ENCODE data around the gene DCC. TPM values are rescaled to one million over a fixed set of nuclear protein-coding genes. Genes with fewer than 3 reads are reported as not detected.

DCC gene
- total RNA-seq, 2 donors from 2014 or later, result not detected

GRCh38 chr18:52376104-52376503 lies 36.1 kb downstream of the DCC start:
- no peaks in the 10 kb centered on the region for H3K27me3 Mint-ChIP-seq
- H3K9me3 Mint-ChIP-seq, result no peaks in the 10 kb centered on the region
- no peak overlapping the region for H3K4me3 Mint-ChIP-seq
- H3K4me1 Mint-ChIP-seq, result no peaks in the 10 kb centered on the region
- no peaks in the 10 kb centered on the region for H3K36me3 Mint-ChIP-seq (ENCODE audit: low read depth)
- no peak overlapping the region for H3K27ac Mint-ChIP-seq
- no peak for ATAC-seq (replicated peaks)

- Mint-ChIP-seq H3K27ac (no peak overlapping the region), H3K4me1 (no peaks in the 10 kb centered on the region), H3K9me3 (no peaks in the 10 kb centered on the region), H3K4me3 (no peak overlapping the region), H3K36me3 (ENCODE audit: low read depth) (no peaks in the 10 kb centered on the region), H3K27me3 (no peaks in the 10 kb centered on the region)
- ATAC-seq (replicated peaks), result no peak
Measured at GRCh38 chr18:52377094-52377493, 37.1 kb downstream of the DCC start.

- no peaks in the 10 kb centered on the region for H3K36me3 Mint-ChIP-seq (ENCODE audit: low read depth)
Measured at GRCh38 chr18:52386306-52386705, 46.3 kb downstream of the DCC start.

GRCh38 chr18:52387175-52387574 lies 47.2 kb downstream of the DCC start:
- H3K4me1 Mint-ChIP-seq, result no peaks in the 10 kb centered on the region
- H3K36me3 Mint-ChIP-seq (ENCODE audit: low read depth), result no peaks in the 10 kb centered on the region
- H3K9me3 Mint-ChIP-seq, result peaks cover 8% of the 10 kb centered on the region
- no peak overlapping the region for H3K4me3 Mint-ChIP-seq
- H3K27me3 Mint-ChIP-seq, result no peaks in the 10 kb centered on the region
- H3K27ac Mint-ChIP-seq, result no peak overlapping the region
- no peak for ATAC-seq (replicated peaks)

More at GRCh38 chr18:52386306-52386705, 46.3 kb downstream of the DCC start:
- Mint-ChIP-seq H3K4me1 (no peaks in the 10 kb centered on the region), H3K27ac (no peak overlapping the region), H3K9me3 (peaks cover 7% of the 10 kb centered on the region), H3K27me3 (no peaks in the 10 kb centered on the region), H3K4me3 (no peak overlapping the region)
- ATAC-seq (replicated peaks), result no peak

- Mint-ChIP-seq H3K27ac (no peak overlapping the region), H3K9me3 (peaks cover 15% of the 10 kb centered on the region), H3K36me3 (ENCODE audit: low read depth) (no peaks in the 10 kb centered on the region), H3K4me3 (no peak overlapping the region), H3K4me1 (no peaks in the 10 kb centered on the region), H3K27me3 (no peaks in the 10 kb centered on the region)
- no peak for ATAC-seq (replicated peaks)
Measured at GRCh38 chr18:52391810-52392559, 52.0 kb downstream of the DCC start.

- Mint-ChIP-seq H3K27ac (no peak overlapping the region), H3K4me3 (no peak overlapping the region), H3K4me1 (no peaks in the 10 kb centered on the region), H3K27me3 (no peaks in the 10 kb centered on the region), H3K36me3 (ENCODE audit: low read depth) (no peaks in the 10 kb centered on the region), H3K9me3 (peaks cover 12% of the 10 kb centered on the region)
- ATAC-seq (replicated peaks), result no peak
Measured at GRCh38 chr18:52394602-52395001, 54.6 kb downstream of the DCC start.

GRCh38 chr18:52395146-52395852 lies 55.3 kb downstream of the DCC start:
- Mint-ChIP-seq H3K4me1 (no peaks in the 10 kb centered on the region), H3K27ac (no peak overlapping the region), H3K4me3 (no peak overlapping the region), H3K36me3 (ENCODE audit: low read depth) (no peaks in the 10 kb centered on the region), H3K9me3 (peaks cover 12% of the 10 kb centered on the region), H3K27me3 (no peaks in the 10 kb centered on the region)
- no peak for ATAC-seq (replicated peaks)

- ATAC-seq (replicated peaks), result no peak
- H3K4me1 Mint-ChIP-seq, result no peaks in the 10 kb centered on the region
- peaks cover 4% of the 10 kb centered on the region for H3K9me3 Mint-ChIP-seq
- no peak overlapping the region for H3K4me3 Mint-ChIP-seq
- H3K27ac Mint-ChIP-seq, result no peak overlapping the region
- H3K36me3 Mint-ChIP-seq (ENCODE audit: low read depth), result no peaks in the 10 kb centered on the region
- H3K27me3 Mint-ChIP-seq, result no peaks in the 10 kb centered on the region
Measured at GRCh38 chr18:52401236-52401635, 61.2 kb downstream of the DCC start.

- Mint-ChIP-seq H3K9me3 (peaks cover 8% of the 10 kb centered on the region), H3K27me3 (no peaks in the 10 kb centered on the region), H3K27ac (no peak overlapping the region), H3K4me3 (no peak overlapping the region), H3K4me1 (no peaks in the 10 kb centered on the region), H3K36me3 (ENCODE audit: low read depth) (no peaks in the 10 kb centered on the region)
- no peak for ATAC-seq (replicated peaks)
Measured at GRCh38 chr18:52402814-52403213, 62.8 kb downstream of the DCC start.

- no peak overlapping the region for H3K27ac Mint-ChIP-seq
- ATAC-seq (replicated peaks), result no peak
Measured at GRCh38 chr18:52403291-52404021, 63.5 kb downstream of the DCC start.

GRCh38 chr18:52408800-52409302 lies 68.9 kb downstream of the DCC start:
- Mint-ChIP-seq H3K9me3 (peaks cover 4% of the 10 kb centered on the region), H3K27ac (no peak overlapping the region), H3K4me1 (no peaks in the 10 kb centered on the region), H3K36me3 (ENCODE audit: low read depth) (no peaks in the 10 kb centered on the region), H3K4me3 (no peak overlapping the region), H3K27me3 (no peaks in the 10 kb centered on the region)
- ATAC-seq (replicated peaks), result no peak

More at GRCh38 chr18:52403291-52404021, 63.5 kb downstream of the DCC start:
- H3K4me3 Mint-ChIP-seq, result no peak overlapping the region
- H3K9me3 Mint-ChIP-seq, result peaks cover 8% of the 10 kb centered on the region
- H3K27me3 Mint-ChIP-seq, result no peaks in the 10 kb centered on the region
- H3K36me3 Mint-ChIP-seq (ENCODE audit: low read depth), result no peaks in the 10 kb centered on the region
- no peaks in the 10 kb centered on the region for H3K4me1 Mint-ChIP-seq

- no peak overlapping the region for H3K27ac Mint-ChIP-seq
- peaks cover 4% of the 10 kb centered on the region for H3K9me3 Mint-ChIP-seq
- H3K27me3 Mint-ChIP-seq, result no peaks in the 10 kb centered on the region
- no peaks in the 10 kb centered on the region for H3K4me1 Mint-ChIP-seq
- H3K4me3 Mint-ChIP-seq, result no peak overlapping the region
- no peaks in the 10 kb centered on the region for H3K36me3 Mint-ChIP-seq (ENCODE audit: low read depth)
- ATAC-seq (replicated peaks), result no peak
Measured at GRCh38 chr18:52409727-52410126, 69.7 kb downstream of the DCC start.

GRCh38 chr18:52415131-52415530 lies 75.1 kb downstream of the DCC start:
- H3K4me3 Mint-ChIP-seq, result no peak overlapping the region
- H3K27ac Mint-ChIP-seq, result no peak overlapping the region
- H3K4me1 Mint-ChIP-seq, result no peaks in the 10 kb centered on the region
- H3K36me3 Mint-ChIP-seq (ENCODE audit: low read depth), result no peaks in the 10 kb centered on the region
- no peaks in the 10 kb centered on the region for H3K9me3 Mint-ChIP-seq
- no peaks in the 10 kb centered on the region for H3K27me3 Mint-ChIP-seq
- no peak for ATAC-seq (replicated peaks)

- H3K36me3 Mint-ChIP-seq (ENCODE audit: low read depth), result no peaks in the 10 kb centered on the region
- no peak overlapping the region for H3K4me3 Mint-ChIP-seq
- ATAC-seq (replicated peaks), result no peak
- peaks cover 10% of the 10 kb centered on the region for H3K9me3 Mint-ChIP-seq
- H3K4me1 Mint-ChIP-seq, result no peaks in the 10 kb centered on the region
- no peaks in the 10 kb centered on the region for H3K27me3 Mint-ChIP-seq
- H3K27ac Mint-ChIP-seq, result no peak overlapping the region
Measured at GRCh38 chr18:52422985-52423601, 83.1 kb downstream of the DCC start.
